ENCODE results near the gene RPL7A. TPM values are rescaled to one million over a fixed set of nuclear protein-coding genes. Genes with fewer than 3 reads are reported as not detected.

The RPL7A gene
- total RNA-seq, 2 donors from 2014 or later, result 1,478 to 1,480 TPM

DNA sequence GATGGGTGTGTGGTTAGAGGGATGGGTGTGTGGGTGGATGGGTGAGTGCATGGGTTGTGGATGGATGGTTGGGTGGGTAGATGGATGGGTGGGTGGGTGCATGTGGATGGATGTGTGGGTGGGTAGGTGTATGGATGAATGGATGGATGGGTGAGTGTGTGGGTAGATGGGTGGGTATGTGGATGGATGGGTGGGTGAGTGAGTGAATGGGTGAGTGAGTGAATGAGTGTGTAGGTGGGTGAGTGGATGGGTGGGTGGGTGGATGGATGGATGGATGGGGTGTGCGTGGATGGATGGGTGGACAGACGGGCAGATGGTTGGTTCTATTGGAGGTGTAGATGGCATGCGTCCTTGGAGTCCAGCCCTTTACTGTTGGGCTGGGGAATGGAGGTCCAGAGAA lies 45.4 kb downstream of the RPL7A start:
- TF ChIP-seq POLR2A (IDR thresholded peaks at IDR 0.05), result no peak
- TF ChIP-seq, protein P1, sequence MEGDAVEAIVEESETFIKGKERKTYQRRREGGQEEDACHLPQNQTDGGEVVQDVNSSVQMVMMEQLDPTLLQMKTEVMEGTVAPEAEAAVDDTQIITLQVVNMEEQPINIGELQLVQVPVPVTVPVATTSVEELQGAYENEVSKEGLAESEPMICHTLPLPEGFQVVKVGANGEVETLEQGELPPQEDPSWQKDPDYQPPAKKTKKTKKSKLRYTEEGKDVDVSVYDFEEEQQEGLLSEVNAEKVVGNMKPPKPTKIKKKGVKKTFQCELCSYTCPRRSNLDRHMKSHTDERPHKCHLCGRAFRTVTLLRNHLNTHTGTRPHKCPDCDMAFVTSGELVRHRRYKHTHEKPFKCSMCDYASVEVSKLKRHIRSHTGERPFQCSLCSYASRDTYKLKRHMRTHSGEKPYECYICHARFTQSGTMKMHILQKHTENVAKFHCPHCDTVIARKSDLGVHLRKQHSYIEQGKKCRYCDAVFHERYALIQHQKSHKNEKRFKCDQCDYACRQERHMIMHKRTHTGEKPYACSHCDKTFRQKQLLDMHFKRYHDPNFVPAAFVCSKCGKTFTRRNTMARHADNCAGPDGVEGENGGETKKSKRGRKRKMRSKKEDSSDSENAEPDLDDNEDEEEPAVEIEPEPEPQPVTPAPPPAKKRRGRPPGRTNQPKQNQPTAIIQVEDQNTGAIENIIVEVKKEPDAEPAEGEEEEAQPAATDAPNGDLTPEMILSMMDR (IDR thresholded peaks at IDR 0.05), result no peak
- intact Hi-C loops (cut with DNase I), result no loop called here

DNA sequence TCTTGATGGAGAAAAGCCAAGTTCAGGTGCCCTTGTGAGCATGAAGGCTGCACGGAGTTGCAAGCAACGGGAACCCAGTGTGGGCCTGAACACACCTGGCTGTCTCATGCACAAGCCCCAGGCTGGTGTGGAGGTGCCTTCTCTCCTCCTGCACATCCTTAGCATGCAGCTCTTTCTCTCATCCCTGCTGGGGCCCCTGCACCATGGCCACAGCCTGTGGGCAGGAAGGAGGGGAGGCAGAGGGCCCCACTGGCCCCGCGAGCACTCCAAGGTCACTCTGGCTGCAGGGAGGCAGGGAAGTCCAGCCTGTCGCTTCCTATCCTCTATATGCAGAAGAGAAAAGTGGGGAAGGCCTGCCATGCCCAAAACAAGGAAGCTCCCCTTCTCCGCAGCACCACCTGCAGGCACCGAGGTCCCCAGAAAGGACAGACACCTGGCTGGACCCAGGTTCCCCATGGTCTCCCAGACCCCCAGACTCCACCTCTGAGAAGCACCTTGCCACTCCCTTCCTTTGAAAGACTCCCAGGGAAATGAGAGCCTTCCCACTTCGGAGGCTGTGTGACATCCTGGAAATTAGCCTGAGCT lies 46.8 kb downstream of the RPL7A start:
- Histone ChIP-seq H3K27me3 (peaks cover 0 to 9% of the 10 kb centered on the region in 2 donors), H3K27ac (no peak overlapping the region), H3K9me3 (no peaks in the 10 kb centered on the region), H3K4me3 (no peak overlapping the region), H3K36me3 (replicated peaks in 1 of 2; ENCODE audit: insufficient read depth in 1 of 2, low read depth in 2 of 2) (no peaks in the 10 kb centered on the region), H3K4me1 (no peaks in the 10 kb centered on the region)
- TF ChIP-seq POLR2A (IDR thresholded peaks at IDR 0.05), result no peak
- TF ChIP-seq, protein P1 (IDR thresholded peaks at IDR 0.05), result no peak
- 15 to 17% methylated on average over 5 to 8 of the region's 8 CpGs for WGBS, 2 donors
- intact Hi-C loops (cut with DNase I), result no loop called here
- ATAC-seq, result no peak
- no peak for DNase-seq

More for the DNA sequence above, 45.4 kb downstream of the RPL7A start:
- Histone ChIP-seq H3K4me1 (no peaks in the 10 kb centered on the region), H3K36me3 (replicated peaks in 1 of 2; ENCODE audit: insufficient read depth in 1 of 2, low read depth in 2 of 2) (no peaks in the 10 kb centered on the region), H3K4me3 (no peak overlapping the region), H3K9me3 (no peaks in the 10 kb centered on the region), H3K27me3 (peaks cover 0 to 9% of the 10 kb centered on the region in 2 donors), H3K27ac (no peak overlapping the region)
- DNase-seq, result no peak
- no peak for ATAC-seq
- WGBS, 2 donors, result 77 to 81% methylated on average over 3 of the region's 3 CpGs

DNA sequence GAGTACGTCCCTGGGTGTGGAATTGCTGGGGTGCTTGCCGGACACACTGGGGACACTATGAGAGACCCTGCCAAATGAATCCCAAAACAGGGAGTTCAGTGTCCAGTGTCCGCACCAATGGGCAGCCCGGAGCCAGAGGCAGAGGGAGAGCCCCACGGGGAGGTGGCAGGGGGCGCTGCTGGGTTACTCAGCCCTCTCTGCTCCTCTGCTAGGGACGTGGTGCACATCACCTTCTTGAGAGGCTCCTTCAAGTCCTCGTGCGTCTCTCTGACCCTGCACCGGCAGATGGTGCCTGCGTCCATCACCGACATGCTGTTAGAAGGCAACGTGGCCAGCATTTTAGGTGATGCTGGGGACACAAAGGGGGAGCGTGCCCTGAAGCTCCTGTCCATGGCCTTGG lies 48.9 kb downstream of the RPL7A start:
- TF ChIP-seq, protein P1 (IDR thresholded peaks at IDR 0.05), result no peak
- TF ChIP-seq POLR2A (IDR thresholded peaks at IDR 0.05), result no peak
- Histone ChIP-seq H3K4me3 (no peak overlapping the region), H3K4me1 (no peaks in the 10 kb centered on the region), H3K27me3 (peaks cover 0 to 9% of the 10 kb centered on the region in 2 donors), H3K9me3 (no peaks in the 10 kb centered on the region), H3K27ac (no peak overlapping the region), H3K36me3 (replicated peaks in 1 of 2; ENCODE audit: insufficient read depth in 1 of 2, low read depth in 2 of 2) (no peaks in the 10 kb centered on the region)
- ATAC-seq, result no peak
- WGBS, 2 donors, result 25 to 26% methylated on average over 10 to 14 of the region's 14 CpGs
- peak in 1 of 4 donors; percentile 34 for DNase-seq
- intact Hi-C loops (cut with DNase I), result no loop called here

DNA sequence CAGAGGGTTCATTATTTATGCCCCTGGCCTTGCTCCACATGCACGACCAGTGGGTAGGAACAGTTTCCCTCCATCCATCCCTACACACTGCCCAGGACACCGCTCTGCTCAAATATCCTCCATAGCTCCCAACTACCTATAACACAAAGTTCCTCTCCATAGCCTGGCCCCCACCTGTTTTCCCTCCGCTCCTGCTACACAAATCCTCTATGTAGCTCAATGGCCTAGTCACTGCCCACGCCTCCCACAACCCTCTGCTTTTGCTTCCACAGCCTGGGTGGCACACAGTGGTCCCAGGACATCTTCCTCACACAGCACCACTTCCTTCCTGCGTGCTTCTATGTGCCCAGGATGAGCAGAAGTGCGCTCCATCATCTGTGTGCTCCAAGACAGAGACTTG lies 49.4 kb downstream of the RPL7A start:
- Histone ChIP-seq H3K36me3 (replicated peaks in 1 of 2; ENCODE audit: insufficient read depth in 1 of 2, low read depth in 2 of 2) (no peaks in the 10 kb centered on the region), H3K27me3 (peaks cover 0 to 9% of the 10 kb centered on the region in 2 donors), H3K4me3 (no peak overlapping the region), H3K4me1 (no peaks in the 10 kb centered on the region), H3K27ac (no peak overlapping the region), H3K9me3 (no peaks in the 10 kb centered on the region)
- DNase-seq (no peak), ATAC-seq (no peak)
- WGBS, 2 donors, result 69% methylated on average over 6 of the region's 6 CpGs
- TF ChIP-seq, protein P1 (IDR thresholded peaks at IDR 0.05), result no peak
- TF ChIP-seq POLR2A (IDR thresholded peaks at IDR 0.05), result no peak
- intact Hi-C loops (cut with DNase I), result no loop called here

DNA sequence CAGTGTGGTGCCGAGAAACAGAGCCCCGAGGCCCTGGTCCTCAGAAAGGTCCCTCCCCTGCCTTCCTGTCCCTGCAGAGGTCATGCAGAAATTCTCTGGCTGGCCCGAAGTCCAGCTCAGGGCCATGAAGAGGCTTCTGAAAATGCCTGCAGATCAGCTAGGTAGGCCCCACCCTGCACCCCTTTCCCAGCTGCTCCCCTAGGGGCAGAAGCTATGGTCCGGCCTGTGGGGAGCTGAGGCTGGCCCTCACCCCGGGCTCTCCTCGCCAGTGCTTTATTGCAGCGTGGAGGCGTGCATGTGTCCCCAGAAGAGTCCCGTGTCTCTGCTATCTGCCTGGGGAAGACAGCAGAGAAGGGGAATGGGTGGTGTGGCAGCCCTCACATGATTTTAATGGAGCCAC lies 49.9 kb downstream of the RPL7A start:
- intact Hi-C loops (cut with DNase I), result no loop called here
- DNase-seq, result no peak
- no peak for ATAC-seq
- Histone ChIP-seq H3K4me1 (no peaks in the 10 kb centered on the region), H3K9me3 (no peaks in the 10 kb centered on the region), H3K36me3 (replicated peaks in 1 of 2; ENCODE audit: insufficient read depth in 1 of 2, low read depth in 2 of 2) (no peaks in the 10 kb centered on the region), H3K4me3 (no peak overlapping the region), H3K27ac (no peak overlapping the region), H3K27me3 (peaks cover 0 to 9% of the 10 kb centered on the region in 2 donors)
- 55% methylated on average over 8 of the region's 9 CpGs; no CpG with 5 or more reads in 1 of the 2 donors for WGBS, 2 donors
- TF ChIP-seq, protein P1 (IDR thresholded peaks at IDR 0.05), result no peak
- TF ChIP-seq POLR2A (IDR thresholded peaks at IDR 0.05), result no peak
